Measurements from ENCODE around the gene MECP2.
A peak's percentile ranks its signal among the peaks of the same experiment; 100 is the strongest.
"Not testable (repeated sequence)": the region's sequence is repeated elsewhere in the genome, so short reads cannot be mapped to it uniquely, and the experiment has no call there.

Gene MECP2

GRCh38 chrX:154097589-154098541, at the start of gene MECP2:
Gene MECP2, minus strand, starts transcription at chrX:154097717.
- DNase-seq: peak; percentile 85 to 94

GRCh38 chrX:154144010-154144409, 46.5 kb upstream of the MECP2 start, which contains the start of gene OPN1LW:
Gene OPN1LW, plus strand, starts transcription at chrX:154144243. Its CDS starts 41 bp downstream, at chrX:154144284.
- DNase-seq: not testable (repeated sequence)

- DNase-seq: no peak
Observed at GRCh38 chrX:154142950-154143745, 45.6 kb upstream of the MECP2 start.

GRCh38 chrX:154142386-154142785, 44.9 kb upstream of the MECP2 start:
- DNase-seq: no peak

GRCh38 chrX:154140742-154141141, 43.2 kb upstream of the MECP2 start:
- DNase-seq: no peak

GRCh38 chrX:154140206-154140605, 42.7 kb upstream of the MECP2 start:
- no peak for DNase-seq

GRCh38 chrX:154138857-154139256, 41.3 kb upstream of the MECP2 start:
- DNase-seq: no peak

- peak; percentile 1 to 59 for DNase-seq
Observed at GRCh38 chrX:154136627-154137161, 39.2 kb upstream of the MECP2 start.

GRCh38 chrX:154135458-154136229, 38.1 kb upstream of the MECP2 start:
- DNase-seq: no peak

GRCh38 chrX:154132366-154132765, 34.8 kb upstream of the MECP2 start:
- no peak for DNase-seq

GRCh38 chrX:154131955-154132354, 34.4 kb upstream of the MECP2 start:
- DNase-seq: no peak

GRCh38 chrX:154126101-154126500, 28.6 kb upstream of the MECP2 start:
- DNase-seq: no peak

GRCh38 chrX:154125391-154126040, 28.0 kb upstream of the MECP2 start:
- DNase-seq: no peak

GRCh38 chrX:154123241-154124219, 26.0 kb upstream of the MECP2 start:
- no peak for DNase-seq

GRCh38 chrX:154121961-154122360, 24.4 kb upstream of the MECP2 start:
- no peak for DNase-seq

- DNase-seq: no peak
Observed at GRCh38 chrX:154121207-154121606, 23.7 kb upstream of the MECP2 start.

GRCh38 chrX:154120567-154120966, 23.1 kb upstream of the MECP2 start:
- no peak for DNase-seq

- DNase-seq: no peak
Observed at GRCh38 chrX:154117566-154117965, 20.0 kb upstream of the MECP2 start.

- no peak for DNase-seq
Observed at GRCh38 chrX:154116426-154117211, 19.1 kb upstream of the MECP2 start.

GRCh38 chrX:154115750-154116149, 18.2 kb upstream of the MECP2 start:
- DNase-seq: no peak

All from NCI-H446 (cell line).